ENCODE measurements around the gene ARHGAP44.

ARHGAP44 gene

DNA sequence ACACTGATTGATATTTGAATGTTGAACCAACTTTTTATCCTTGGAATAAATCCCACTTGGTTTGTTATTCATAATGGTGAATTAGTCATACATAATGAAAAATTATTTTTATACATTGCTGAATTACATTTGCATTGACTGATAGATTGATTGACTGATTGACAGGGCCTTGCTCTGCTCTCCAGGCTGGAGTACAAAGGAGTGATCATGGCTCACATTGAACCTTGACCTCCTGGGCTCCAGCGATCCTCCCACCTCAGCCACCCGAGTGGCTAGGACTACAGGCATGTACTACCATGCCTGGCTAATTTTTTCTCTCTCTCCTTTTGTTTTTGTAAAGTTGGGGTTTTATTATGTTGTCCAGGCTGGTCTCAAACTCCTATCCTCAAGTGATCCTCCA is 97.8 kb downstream of the ARHGAP44 start:
- FAIRE-seq (no peak), DNase-seq (ENCODE audit: insufficient read length, low spot score) (no peak)

DNA sequence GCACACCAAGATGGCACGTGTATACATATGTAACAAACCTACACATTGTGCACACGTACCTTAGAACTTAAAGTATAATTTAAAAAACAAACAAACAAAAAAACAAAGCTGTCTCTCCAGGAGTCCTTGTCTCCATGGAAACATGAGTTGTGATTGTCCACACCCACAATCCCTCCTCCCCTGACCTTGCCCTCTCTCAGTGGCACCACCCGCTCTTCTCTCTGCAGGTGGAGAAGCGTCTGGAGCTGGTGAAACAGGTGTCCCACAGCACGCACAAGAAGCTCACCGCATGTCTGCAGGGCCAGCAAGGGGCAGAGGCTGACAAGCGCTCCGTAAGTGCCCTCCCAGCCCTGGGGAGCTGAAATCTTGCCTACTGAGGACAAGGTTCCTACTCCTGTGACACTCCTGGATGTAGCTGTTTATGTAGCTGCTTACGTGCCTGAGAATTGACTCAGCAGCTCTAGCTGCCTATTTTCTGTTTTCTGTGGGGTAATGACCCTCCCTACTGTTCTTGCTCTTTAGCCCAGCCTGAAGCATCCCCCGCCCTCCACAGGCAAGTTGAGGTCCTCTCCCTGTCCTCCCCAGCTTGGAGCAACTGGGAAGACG is 107.0 kb downstream of the ARHGAP44 start:
- DNase-seq (ENCODE audit: insufficient read length, low spot score): no peak
- no peak for FAIRE-seq

DNA sequence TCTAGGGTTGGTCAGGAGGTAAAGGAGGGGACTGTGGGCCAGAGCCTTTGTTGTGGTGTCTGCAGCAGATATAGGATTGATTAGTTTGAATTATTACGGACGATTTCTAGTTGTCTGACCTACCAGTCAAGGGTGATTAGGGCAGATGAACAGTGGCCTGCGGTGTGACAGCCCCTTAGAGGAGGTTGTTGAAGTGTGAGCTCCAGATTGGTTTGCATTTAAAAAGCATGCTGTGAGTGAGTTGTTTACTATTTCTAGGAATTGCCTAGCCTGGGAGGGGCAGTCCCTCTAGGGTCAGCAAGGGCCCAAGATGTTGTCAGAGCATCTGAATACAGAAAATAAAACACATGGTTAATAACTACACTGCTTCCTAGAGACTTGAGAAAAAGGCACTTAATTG is 108.8 kb downstream of the ARHGAP44 start:
- no peak for FAIRE-seq
- no peak for DNase-seq (ENCODE audit: insufficient read length, low spot score)

DNA sequence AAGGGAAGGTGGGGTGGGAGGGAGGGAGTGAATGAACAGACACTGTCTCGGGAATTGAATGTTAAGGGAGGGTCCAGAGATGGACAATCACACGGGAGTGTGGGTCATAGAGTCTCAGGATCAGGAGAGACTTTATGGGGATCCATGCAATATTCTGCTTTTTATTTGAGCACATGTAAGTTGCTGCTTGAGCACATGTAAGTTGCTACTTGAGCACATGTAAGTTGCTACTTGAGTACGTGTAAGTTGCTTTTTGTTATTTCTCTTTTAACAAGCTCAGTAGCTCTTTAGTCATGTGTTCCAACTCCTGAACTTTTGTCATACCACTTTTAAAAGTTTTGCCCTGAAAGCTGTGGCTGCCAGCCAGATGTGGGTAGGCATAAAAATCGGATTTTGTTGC is 110.3 kb downstream of the ARHGAP44 start:
- no peak for FAIRE-seq

DNA sequence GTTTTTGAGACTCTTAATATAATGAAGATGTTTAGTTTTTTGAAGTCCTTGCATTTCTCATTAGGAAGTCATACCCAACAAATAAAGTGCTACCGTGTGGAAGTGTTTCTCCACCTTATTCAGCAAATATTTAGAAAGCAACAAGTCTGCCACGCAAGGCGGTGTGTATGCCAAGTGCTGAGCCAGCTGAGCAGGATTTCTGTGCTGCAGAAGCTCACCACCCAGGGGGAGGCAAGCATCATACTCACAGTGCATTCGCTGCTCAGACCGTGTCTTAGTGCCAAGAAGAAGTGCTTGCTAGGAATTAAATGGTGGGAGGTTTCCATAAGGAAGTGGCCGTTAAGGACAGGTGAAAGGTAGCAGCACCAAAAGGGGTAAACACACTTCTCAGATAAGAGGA is 111.2 kb downstream of the ARHGAP44 start:
- FAIRE-seq: no peak

More for the DNA sequence above, 110.3 kb downstream of the ARHGAP44 start:
- DNase-seq (ENCODE audit: insufficient read length, low spot score): no peak

DNA sequence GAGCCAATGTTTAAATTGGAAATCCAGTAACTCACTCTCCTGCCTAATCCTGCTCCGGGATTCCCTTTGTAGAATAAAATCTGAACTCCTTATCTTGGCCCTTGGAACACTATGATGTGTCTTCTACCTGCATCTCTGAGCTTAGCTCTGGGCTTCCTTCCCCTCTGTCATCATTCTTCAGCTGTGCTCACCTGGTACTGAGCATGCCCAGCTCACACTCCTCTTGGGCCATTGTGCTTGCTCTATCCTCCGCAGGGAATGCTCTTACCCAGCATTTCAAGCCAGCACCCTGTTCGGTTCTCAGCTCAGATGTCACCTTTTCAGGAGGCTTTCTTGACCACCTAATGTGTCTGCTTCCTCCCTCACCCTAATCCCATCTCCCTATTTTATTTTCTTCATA is 112.7 kb downstream of the ARHGAP44 start:
- no peak for DNase-seq (ENCODE audit: insufficient read length, low spot score)
- FAIRE-seq: no peak

More for the DNA sequence above, 111.2 kb downstream of the ARHGAP44 start:
- DNase-seq (ENCODE audit: insufficient read length, low spot score): no peak

DNA sequence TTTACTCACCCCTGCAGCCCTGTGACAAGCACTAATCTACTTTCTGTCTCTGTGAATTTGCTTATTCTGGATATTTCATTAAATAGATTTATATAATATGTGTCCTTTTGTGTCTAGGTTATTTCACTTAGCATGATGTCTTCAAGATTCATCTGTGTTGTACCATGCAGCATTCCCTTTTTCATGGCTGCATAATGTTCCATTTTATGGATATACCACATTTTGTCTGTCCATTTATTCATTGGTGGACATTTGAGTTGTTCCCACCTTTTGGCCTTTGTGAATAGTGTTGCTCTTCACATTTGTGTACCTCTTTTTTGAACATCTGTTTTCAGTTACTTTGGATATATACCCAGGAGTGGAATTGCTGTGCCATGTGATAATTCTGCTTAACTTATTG is 118.2 kb downstream of the ARHGAP44 start:
- FAIRE-seq (no peak), DNase-seq (ENCODE audit: insufficient read length, low spot score) (no peak)

DNA sequence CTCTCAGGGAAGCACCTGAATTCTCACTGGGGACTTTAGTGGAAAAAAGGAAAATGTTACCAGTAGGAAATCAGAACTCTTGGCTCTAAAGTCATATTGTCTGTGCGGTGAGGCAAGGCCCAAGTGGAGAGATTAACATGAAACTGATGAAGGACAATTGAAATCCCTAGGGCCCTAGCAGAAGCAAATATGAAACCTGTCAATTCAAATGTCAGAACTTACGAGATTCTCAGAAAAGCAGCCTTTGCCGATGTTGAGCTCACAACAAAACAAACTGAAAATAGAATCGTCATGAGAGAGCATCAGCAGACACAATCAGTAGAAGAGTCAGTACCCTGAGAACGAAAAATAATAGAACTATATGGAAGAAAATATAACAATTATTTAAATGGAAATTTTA is 119.7 kb downstream of the ARHGAP44 start:
- DNase-seq (ENCODE audit: insufficient read length, low spot score) (no peak), FAIRE-seq (no peak)

DNA sequence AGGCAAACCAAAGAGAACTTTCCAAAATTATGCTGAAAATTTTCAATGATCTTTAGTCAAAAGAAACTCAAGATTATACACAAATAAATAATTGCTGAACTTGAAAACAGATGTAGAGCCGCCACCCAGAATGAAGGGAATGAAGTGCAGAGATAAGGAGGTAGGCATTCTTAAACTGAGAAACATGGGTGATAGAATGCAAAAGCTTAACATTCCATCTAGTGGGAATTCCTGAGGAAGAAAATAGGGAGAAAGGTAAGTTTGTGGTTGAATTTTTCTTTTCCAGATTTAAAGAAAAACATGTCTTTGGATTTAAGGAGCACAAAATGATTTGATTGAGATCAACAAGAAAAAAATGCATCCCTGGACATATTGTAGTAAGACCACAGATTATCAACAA is 120.2 kb downstream of the ARHGAP44 start:
- DNase-seq (ENCODE audit: insufficient read length, low spot score) (no peak), FAIRE-seq (no peak)

DNA sequence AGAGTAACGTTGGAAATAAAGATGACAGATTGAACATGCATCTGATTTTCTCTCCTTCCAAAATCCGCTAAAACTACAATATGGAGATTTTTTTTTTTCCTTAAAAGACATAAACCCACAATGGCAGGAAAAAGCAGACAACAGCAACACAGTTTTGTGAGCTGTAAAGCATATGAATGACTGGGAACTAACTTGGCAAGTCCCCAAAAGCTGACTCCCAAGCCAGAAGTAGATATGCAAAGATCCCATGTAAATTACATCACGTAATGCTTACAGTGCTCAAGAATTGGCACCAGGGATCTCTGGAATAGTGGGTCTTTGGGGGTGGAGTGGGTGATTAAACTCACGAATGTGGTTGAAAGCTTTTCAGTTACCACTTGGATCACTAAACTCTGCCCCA is 121.9 kb downstream of the ARHGAP44 start:
- FAIRE-seq: no peak
- no peak for DNase-seq (ENCODE audit: insufficient read length, low spot score)

DNA sequence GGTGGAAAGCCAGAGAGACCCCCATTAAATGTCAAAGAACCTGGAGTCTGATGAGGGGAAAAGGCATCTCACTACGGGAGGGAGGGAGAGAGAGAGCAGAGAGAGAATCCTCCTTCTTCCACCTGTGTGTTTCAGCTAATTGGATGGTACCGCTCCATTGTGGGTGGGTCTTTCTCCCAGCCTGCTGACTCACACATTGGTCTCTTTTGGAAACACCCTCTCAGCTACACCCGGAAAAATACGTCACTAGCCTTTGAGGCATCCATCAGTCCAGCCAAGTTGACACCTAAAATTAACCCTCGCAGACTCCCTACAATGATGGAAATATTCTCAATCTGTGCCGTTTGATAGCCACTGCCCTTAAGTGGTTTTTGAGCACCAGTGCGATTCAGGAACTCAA is 128.1 kb downstream of the ARHGAP44 start:
- FAIRE-seq (no peak), DNase-seq (ENCODE audit: insufficient read length, low spot score) (no peak)

DNA sequence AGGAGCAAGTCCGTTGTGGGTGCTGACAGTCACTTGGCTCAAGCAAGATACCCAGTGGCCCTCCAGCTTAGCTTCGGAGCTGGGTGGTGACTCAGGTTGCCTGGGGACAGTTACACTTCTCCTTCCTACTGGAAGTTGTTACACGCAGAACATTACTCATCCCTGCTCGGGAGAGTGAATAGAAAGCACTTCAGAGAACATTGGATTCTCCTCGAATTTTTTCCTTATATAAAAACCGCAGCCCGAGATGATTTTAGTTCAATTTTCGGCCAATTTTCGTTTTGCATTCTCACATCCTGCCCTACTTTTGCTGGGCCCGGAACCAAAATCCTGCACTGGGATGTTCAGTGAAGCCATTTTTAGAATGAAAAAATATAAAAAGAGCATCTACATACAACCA is 128.8 kb downstream of the ARHGAP44 start:
- DNase-seq (ENCODE audit: insufficient read length, low spot score) (peak; percentile 18), FAIRE-seq (no peak)

DNA sequence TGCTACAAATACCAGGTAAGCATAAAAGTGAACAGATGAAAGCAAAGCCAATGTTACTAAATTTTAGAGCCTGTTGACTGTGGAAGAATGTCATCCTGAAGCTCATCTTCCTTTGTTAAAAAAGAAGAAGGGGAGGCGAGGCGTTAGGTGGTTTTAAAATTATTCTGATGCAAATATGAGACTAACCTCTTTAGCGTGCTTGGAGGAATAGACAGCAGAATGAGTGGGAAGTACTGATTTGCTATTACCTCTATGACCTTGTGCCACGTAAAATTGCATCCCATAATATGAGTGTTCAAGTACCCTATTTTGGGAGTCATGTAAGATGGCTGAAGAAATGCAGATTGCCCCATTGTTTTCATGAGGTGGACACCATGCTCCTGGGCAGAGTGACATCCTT is 132.8 kb downstream of the ARHGAP44 start:
- no peak for FAIRE-seq

DNA sequence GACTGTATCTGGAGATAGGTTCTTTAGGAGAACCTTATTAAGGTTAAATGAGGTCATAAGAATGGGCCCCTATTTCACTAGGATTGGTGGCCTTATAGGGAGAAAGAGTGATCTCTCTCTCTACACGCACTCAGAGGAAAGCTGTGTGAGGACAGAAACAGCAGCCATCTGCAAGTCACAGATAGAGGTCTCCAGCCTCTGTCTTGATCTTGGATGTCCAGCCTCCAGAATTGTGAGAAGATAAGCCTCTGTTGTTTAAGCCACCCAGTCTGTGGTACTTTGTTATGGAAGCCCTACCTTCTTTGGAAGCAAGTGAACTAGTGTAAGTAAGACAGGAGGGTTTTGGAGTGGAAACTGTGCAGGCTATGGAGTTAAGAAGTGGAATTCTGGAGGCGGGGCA is 135.3 kb downstream of the ARHGAP44 start:
- no peak for DNase-seq (ENCODE audit: insufficient read length, low spot score)
- no peak for FAIRE-seq

More for the DNA sequence above, 132.8 kb downstream of the ARHGAP44 start:
- DNase-seq (ENCODE audit: insufficient read length, low spot score): no peak

DNA sequence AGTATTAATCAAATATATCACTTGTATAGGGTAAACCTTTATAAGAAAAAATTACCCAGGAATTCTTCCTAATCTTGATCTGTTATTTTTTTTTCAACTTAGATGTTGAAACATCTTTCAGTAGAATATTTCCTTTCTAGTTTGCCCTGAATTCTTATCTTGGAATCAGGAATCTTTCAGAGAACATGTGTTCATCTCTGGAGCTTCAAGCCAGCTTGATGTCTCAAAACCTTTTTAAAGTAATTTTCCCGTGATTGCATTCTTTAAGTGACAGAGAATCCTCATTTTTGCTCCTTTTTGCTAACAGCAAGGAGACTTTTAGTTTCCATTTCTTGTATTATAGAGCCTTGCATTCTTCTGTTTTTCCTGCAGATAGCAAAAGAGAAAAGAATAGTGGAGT is 137.7 kb downstream of the ARHGAP44 start:
- FAIRE-seq (no peak), DNase-seq (ENCODE audit: insufficient read length, low spot score) (no peak)

DNA sequence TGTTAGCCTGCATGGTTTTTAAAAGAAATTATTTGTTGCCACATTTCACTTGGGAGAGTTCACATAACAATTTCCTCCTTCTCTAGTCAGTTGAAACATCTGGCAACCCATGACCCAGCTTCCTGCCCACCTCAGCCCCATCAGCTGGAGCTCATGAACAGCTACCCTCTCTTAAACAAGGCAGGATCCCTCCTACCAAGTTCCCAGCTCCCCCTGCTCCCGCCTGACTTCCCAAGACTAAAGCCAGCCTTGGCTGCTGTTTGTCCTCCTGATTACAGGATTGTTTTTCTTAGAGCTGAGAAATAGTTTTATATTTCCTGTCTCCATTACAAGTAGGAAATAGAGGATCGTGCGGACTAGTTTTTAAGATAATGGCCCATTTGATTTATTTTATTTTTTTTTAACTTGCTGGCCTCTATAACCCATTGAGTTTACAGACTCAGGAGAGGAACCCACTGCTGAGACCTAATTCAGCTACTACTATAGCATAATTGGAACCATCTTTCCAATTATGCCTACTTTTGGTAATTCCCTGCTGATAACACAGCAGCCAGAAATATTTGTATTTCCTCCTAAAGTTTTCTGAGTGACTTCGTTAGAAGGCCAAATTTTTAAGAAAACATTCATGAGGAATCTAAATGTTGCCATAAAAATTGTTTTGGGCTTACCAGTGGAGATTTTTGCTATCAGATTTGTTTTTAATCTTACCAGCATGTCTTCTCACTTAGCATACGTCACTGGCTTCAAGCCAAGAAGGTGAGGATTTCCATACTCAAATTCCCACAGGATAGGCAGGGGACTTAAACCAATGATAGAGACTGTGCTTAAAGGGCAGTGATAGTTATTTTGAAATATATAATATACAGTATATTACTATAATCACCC is 138.5 kb downstream of the ARHGAP44 start:
- FAIRE-seq (no peak), DNase-seq (ENCODE audit: insufficient read length, low spot score) (no peak)

DNA sequence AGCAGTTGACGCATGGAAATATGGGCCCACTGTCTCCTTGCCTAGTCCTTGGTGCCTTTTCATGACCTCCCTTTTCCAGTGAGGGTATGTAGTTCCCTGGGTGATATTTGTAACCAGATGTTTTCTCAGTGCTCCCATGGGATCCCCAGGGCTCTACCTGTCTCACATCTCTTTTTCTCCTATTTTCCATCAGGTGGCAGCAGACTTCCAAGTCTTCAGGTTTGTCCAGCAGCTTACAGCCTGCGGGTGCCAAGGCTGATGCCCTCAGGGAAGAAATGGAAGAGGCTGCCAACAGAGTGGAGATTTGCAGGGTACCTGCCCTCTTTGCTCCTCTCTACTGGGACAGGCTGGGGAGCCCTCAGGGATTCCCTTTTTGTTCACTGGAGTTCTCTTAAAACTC is 139.4 kb downstream of the ARHGAP44 start:
- no peak for FAIRE-seq

DNA sequence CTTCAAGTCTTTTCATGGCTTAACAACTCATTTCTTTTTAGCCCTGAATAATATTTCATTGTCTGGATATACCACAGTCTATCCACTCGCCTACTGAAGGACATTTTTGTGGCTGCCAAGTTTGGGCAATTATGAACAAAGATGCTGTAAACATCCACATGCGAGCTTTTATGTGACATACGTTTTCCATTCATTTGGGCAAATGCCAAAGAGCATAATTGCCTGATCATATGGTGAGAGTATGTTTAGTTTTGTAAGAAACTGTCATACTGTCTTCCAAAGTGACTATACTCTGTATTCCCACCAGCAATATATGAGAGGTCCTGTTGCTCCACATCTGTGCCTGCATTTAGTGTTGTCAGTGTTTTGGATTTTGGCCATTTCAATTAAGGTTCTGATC is 147.2 kb downstream of the ARHGAP44 start:
- no peak for FAIRE-seq

More for the DNA sequence above, 139.4 kb downstream of the ARHGAP44 start:
- DNase-seq (ENCODE audit: insufficient read length, low spot score): peak; percentile 3

DNA sequence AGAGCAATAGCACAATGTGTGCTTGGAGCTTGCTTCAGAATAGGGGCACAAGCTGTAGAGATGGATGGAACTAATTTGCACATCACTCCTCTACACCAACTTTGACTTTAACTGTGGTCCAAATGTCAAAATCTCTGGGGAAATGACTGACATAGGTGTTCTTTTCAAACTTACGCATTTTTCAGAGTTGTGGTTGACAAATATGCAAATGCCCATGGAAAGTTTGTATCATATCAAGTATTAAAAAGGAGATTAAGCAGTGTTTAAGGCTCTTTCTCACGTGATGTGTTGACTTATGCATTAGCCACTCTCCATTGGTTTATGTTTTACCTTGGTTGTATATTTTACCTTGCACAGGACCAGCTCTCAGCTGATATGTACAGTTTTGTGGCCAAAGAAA is 151.4 kb downstream of the ARHGAP44 start:
- FAIRE-seq: no peak
- DNase-seq (ENCODE audit: insufficient read length, low spot score): no peak

More for the DNA sequence above, 147.2 kb downstream of the ARHGAP44 start:
- no peak for DNase-seq (ENCODE audit: insufficient read length, low spot score)

DNA sequence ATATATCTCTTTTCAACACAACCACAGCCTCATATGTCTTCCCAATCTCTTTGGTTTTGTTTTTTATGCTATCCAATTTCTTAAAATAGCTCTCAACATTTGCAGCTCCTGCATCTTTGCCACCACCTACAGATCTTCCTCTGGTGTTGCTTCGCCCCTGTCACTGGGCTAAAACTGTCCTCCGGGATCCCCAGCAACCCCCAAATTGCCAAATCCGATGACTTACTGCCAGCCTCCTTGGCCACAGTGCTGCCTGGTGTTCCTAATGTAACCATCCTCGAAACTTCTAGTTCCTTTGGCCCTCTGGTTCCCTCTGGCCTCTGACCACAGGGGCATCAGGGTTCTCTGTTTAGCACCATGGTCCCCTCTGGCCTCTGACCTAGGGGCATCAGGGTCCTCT is 157.7 kb downstream of the ARHGAP44 start:
- no peak for FAIRE-seq
- DNase-seq (ENCODE audit: insufficient read length, low spot score): no peak

DNA sequence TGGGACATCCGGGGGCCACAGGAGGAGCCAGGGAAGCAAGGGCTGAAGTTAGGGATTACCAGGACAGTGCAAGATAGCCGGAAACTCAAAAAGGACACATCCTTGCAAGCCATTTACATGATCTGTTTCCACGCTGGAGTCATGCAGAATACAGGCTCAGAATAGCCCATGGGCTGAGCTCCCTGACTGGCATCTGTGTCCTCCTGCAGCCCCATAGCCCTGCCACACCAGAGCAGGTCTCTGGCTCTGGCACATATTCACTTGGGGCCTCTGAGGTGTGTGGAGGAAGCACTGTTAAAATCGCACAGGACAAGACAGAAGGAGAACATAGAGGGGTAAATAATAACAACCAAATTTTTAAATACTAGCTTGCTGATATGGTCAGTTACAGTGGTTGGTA is 162.7 kb downstream of the ARHGAP44 start:
- no peak for FAIRE-seq

DNA sequence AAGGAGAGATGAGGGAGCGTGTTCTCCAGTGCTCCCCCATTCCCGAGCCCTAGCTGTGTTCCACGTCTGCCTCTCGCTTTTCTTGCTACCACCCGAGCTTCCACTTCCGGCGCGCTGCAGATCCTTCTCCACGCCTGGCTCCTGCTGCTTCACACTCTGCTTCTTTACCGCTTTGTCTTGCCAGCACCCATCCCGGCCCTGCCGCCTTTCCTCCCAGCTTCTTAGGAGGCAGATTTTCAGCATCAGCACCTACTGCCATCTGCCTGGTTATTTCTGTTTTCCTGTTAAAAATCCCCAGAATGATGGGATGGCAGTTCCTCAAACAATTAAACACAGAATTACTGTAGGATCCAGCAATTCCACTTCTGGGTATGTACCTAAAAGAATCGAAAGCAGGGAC is 163.9 kb downstream of the ARHGAP44 start:
- DNase-seq (ENCODE audit: insufficient read length, low spot score) (no peak), FAIRE-seq (no peak)

More for the DNA sequence above, 162.7 kb downstream of the ARHGAP44 start:
- no peak for DNase-seq (ENCODE audit: insufficient read length, low spot score)
